ENCODE results near the gene SLC24A3. TPM values are rescaled to one million over a fixed set of nuclear protein-coding genes. Genes with fewer than 3 reads are reported as not detected.

Gene SLC24A3
- total RNA-seq, 1 donor from 2014 or later, result 0.51 TPM

- TF ChIP-seq, protein P1, sequence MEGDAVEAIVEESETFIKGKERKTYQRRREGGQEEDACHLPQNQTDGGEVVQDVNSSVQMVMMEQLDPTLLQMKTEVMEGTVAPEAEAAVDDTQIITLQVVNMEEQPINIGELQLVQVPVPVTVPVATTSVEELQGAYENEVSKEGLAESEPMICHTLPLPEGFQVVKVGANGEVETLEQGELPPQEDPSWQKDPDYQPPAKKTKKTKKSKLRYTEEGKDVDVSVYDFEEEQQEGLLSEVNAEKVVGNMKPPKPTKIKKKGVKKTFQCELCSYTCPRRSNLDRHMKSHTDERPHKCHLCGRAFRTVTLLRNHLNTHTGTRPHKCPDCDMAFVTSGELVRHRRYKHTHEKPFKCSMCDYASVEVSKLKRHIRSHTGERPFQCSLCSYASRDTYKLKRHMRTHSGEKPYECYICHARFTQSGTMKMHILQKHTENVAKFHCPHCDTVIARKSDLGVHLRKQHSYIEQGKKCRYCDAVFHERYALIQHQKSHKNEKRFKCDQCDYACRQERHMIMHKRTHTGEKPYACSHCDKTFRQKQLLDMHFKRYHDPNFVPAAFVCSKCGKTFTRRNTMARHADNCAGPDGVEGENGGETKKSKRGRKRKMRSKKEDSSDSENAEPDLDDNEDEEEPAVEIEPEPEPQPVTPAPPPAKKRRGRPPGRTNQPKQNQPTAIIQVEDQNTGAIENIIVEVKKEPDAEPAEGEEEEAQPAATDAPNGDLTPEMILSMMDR (conservative IDR thresholded peaks at IDR 0.05), result no peak
- Mint-ChIP-seq H3K4me3 (no peak overlapping the region), H3K36me3 (ENCODE audit: low read depth) (no peaks in the 10 kb centered on the region), H3K9me3 (no peaks in the 10 kb centered on the region), H3K4me1 (no peaks in the 10 kb centered on the region), H3K27me3 (ENCODE audit: low read depth) (peaks cover 19% of the 10 kb centered on the region), H3K27ac (ENCODE audit: unreplicated experiment) (no peak overlapping the region)
- no peak for DNase-seq (ENCODE audit: low read depth, low spot score)
Observed at GRCh38 chr20:19256085-19256484, 43.6 kb downstream of the SLC24A3 start.

GRCh38 chr20:19256906-19257595, 44.6 kb downstream of the SLC24A3 start:
- no peak for DNase-seq (ENCODE audit: low read depth, low spot score)
- H3K36me3 Mint-ChIP-seq (ENCODE audit: low read depth), result no peaks in the 10 kb centered on the region
- H3K4me3 Mint-ChIP-seq, result no peak overlapping the region
- H3K27ac Mint-ChIP-seq (ENCODE audit: unreplicated experiment), result peak overlapping the region; percentile 52
- H3K9me3 Mint-ChIP-seq, result no peaks in the 10 kb centered on the region
- H3K27me3 Mint-ChIP-seq (ENCODE audit: low read depth), result peaks cover 17% of the 10 kb centered on the region
- no peaks in the 10 kb centered on the region for H3K4me1 Mint-ChIP-seq
- TF ChIP-seq, protein P1 (conservative IDR thresholded peaks at IDR 0.05), result no peak

- Mint-ChIP-seq H3K4me3 (no peak overlapping the region), H3K4me1 (peaks cover 5% of the 10 kb centered on the region), H3K36me3 (ENCODE audit: low read depth) (no peaks in the 10 kb centered on the region), H3K27ac (ENCODE audit: unreplicated experiment) (no peak overlapping the region), H3K9me3 (peaks cover 3% of the 10 kb centered on the region), H3K27me3 (ENCODE audit: low read depth) (peaks cover 18% of the 10 kb centered on the region)
- DNase-seq (ENCODE audit: low read depth, low spot score), result no peak
- TF ChIP-seq, protein P1 (conservative IDR thresholded peaks at IDR 0.05), result no peak
Observed at GRCh38 chr20:19257865-19258264, 45.4 kb downstream of the SLC24A3 start.

DNA sequence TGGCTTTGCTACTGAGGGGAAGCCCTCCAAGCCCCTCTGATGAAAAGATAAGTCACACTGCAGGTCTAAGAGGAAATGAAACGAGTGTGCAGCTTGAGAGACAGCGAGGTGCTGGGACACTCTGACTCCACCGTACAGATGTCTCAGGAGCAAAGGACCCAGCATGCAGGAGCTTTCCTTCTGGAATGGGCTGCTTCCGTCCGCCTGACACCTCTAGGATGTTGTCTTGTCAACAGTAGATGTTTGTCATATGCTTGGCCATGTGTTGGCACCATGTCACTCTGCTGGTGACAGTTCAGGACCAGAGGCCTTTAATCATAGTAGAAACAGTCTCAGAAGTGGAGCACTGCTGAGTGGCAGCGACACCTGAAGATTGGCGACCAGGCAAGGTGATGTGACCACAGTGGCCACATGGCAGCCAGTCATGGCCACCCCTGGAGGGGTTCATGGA, 46.7 kb downstream of the SLC24A3 start:
- no peak for DNase-seq (ENCODE audit: low read depth, low spot score)
- Mint-ChIP-seq H3K9me3 (peaks cover 3% of the 10 kb centered on the region), H3K36me3 (ENCODE audit: low read depth) (no peaks in the 10 kb centered on the region), H3K4me3 (no peak overlapping the region), H3K4me1 (peaks cover 13% of the 10 kb centered on the region), H3K27me3 (ENCODE audit: low read depth) (peaks cover 18% of the 10 kb centered on the region), H3K27ac (ENCODE audit: unreplicated experiment) (no peak overlapping the region)
- TF ChIP-seq, protein P1 (conservative IDR thresholded peaks at IDR 0.05), result no peak

DNA sequence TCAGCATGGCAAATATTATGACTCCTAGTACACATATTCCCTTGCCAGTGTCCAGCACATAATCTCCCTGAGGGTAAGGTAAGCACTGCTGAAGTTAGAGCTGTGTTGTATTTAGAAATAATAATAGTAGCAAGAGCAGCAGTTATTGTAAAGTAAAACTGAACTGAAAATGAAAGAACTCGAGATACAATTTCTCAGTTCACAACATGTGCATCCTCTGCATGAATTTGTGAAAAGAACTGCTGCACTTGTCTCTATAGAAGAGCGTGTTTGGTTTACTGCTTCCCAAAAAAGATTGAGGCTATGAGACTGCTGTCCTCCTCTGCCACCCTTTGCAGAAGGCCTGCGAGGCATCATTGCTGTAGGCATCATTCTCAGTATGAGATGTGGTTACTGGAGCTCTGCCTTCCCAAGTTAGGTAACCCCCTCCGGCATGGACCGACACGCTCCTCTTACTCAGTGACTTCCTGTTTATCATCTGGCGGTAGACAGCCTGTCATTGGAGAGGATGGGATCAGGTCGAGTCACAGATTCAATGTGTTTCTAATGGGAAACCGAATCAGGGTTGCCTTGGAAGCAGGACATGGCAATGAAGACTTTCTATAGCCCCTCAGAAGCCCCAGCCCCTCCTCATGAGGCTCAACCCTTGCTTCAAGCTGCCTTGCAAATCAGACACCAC, 48.1 kb downstream of the SLC24A3 start:
- Mint-ChIP-seq H3K27me3 (ENCODE audit: low read depth) (peaks cover 26% of the 10 kb centered on the region), H3K4me3 (no peak overlapping the region), H3K36me3 (ENCODE audit: low read depth) (no peaks in the 10 kb centered on the region), H3K27ac (ENCODE audit: unreplicated experiment) (no peak overlapping the region), H3K4me1 (peaks cover 14% of the 10 kb centered on the region), H3K9me3 (peaks cover 3% of the 10 kb centered on the region)
- TF ChIP-seq, protein P1 (conservative IDR thresholded peaks at IDR 0.05), result no peak
- no peak for DNase-seq (ENCODE audit: low read depth, low spot score)
